ENCODE data around the gene TIMM13.

Gene TIMM13

DNA sequence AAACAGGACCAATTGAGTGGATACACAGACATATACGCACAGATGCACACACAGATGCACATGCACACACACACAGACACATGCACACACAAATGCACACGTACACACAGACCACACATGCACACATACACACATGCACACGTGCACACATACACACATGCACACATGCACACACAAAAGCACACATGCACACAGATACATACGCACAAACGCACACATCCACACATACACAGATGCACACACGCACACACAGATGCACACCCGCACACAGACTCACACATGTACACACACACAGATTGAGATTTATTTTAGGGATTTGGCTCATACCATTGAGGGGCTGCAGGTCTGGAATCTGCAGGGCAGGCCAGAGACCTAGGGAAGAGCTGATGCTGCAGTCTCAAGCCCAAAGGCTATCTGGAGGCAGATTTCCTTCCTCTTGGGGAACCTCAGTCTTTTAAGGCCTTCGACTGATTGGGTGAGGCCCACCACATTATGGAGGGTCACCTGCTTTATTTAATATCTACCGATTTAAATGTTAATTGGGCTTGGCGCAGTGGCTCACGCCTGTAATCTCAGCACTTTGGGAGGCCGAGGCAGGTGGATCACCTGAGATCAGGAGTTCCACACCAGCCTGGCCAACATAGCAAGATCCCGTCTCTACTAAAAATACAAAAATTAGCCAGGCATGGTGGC, 44.7 kb downstream of the TIMM13 start:
- Histone ChIP-seq H3K4me1 (ENCODE audit: control insufficient read depth, insufficient read depth, low read length) (no peaks in the 10 kb centered on the region), H3K9me3 (ENCODE audit: control insufficient read depth, low read length) (no peaks in the 10 kb centered on the region), H3K4me3 (ENCODE audit: insufficient read depth, low read depth, low read length) (no peak overlapping the region), H3K27me3 (ENCODE audit: control insufficient read depth, insufficient read depth, low read length, poor library complexity, severe bottlenecking) (no peaks in the 10 kb centered on the region), H3K27ac (ENCODE audit: insufficient read depth, low read depth, low read length, poor library complexity, severe bottlenecking) (no peak overlapping the region), H3K36me3 (ENCODE audit: control insufficient read depth, insufficient read depth, low read length) (no peaks in the 10 kb centered on the region)
- 89 to 91% methylated on average over 13 of the region's 13 CpGs for WGBS, 2 experiments

DNA sequence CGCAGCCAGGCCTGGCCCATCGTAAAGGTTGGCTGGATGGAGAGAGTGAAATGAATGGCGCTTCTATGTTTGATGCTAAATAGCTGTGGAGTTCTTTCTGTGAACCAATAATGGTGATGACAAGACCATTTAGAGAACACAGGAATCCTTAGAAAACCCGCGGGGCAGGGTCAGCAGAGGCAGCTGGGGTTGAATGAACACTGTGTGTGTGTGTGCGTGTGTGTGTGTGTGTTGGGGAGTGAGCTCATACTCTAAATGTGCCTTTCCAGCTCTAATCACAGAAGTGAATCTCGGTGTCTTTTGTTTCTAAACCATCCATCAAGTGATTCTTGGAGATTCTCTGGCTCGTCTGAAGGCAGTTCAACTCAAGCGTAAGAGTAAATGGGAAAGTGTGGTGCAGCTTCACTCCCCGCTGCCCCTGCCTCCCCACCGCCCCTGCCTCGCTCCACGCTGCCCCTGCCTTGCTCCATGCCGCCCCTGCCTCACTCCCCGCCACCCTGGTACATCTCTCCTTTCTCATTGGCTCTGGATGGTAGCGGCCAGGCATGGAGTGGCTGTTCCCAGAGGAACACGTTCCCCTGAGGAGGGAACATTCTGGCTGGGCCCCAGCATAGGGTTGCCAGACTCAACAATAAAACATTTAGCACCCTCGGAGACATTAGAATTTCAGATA, 46.1 kb downstream of the TIMM13 start:
- H3K36me3 ChIP-seq (ENCODE audit: control insufficient read depth, insufficient read depth, low read length), result no peaks in the 10 kb centered on the region
- WGBS, 2 experiments, result 61 to 74% methylated on average over 18 of the region's 18 CpGs
- no peaks in the 10 kb centered on the region for H3K9me3 ChIP-seq (ENCODE audit: control insufficient read depth, low read length)
- peak overlapping the region; percentile 38 for H3K27ac ChIP-seq (ENCODE audit: insufficient read depth, low read depth, low read length, poor library complexity, severe bottlenecking)
- H3K4me3 ChIP-seq (ENCODE audit: insufficient read depth, low read depth, low read length), result no peak overlapping the region
- H3K27me3 ChIP-seq (ENCODE audit: control insufficient read depth, insufficient read depth, low read length, poor library complexity, severe bottlenecking), result no peaks in the 10 kb centered on the region
- H3K4me1 ChIP-seq (ENCODE audit: control insufficient read depth, insufficient read depth, low read length), result no peaks in the 10 kb centered on the region

DNA sequence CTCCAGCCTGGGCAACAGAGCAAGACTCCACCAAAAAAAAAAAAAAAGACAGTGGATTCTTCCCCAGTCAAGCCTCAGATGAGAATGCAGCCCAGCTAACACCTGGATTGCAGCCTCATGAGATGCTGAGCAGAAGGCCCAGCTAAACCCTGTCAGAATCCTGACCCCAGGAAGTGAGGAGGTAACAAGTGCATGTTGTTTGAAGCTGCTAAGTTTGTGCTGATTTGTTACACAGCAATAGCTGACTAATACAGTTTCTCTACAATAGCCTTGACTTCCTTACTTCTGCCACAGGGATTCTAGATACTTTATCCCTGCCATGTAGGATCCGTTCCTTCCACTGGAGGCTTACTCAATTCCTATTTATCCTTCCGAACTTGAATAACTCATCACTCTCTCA, 46.8 kb downstream of the TIMM13 start:
- peak overlapping the region; percentile 20 for H3K27ac ChIP-seq (ENCODE audit: insufficient read depth, low read depth, low read length, poor library complexity, severe bottlenecking)
- H3K4me1 ChIP-seq (ENCODE audit: control insufficient read depth, insufficient read depth, low read length), result no peaks in the 10 kb centered on the region
- no peaks in the 10 kb centered on the region for H3K36me3 ChIP-seq (ENCODE audit: control insufficient read depth, insufficient read depth, low read length)
- H3K4me3 ChIP-seq (ENCODE audit: insufficient read depth, low read depth, low read length), result no peak overlapping the region
- no peaks in the 10 kb centered on the region for H3K27me3 ChIP-seq (ENCODE audit: control insufficient read depth, insufficient read depth, low read length, poor library complexity, severe bottlenecking)
- H3K9me3 ChIP-seq (ENCODE audit: control insufficient read depth, low read length), result no peaks in the 10 kb centered on the region
- 90 to 91% methylated on average over 2 of the region's 2 CpGs for WGBS, 2 experiments

DNA sequence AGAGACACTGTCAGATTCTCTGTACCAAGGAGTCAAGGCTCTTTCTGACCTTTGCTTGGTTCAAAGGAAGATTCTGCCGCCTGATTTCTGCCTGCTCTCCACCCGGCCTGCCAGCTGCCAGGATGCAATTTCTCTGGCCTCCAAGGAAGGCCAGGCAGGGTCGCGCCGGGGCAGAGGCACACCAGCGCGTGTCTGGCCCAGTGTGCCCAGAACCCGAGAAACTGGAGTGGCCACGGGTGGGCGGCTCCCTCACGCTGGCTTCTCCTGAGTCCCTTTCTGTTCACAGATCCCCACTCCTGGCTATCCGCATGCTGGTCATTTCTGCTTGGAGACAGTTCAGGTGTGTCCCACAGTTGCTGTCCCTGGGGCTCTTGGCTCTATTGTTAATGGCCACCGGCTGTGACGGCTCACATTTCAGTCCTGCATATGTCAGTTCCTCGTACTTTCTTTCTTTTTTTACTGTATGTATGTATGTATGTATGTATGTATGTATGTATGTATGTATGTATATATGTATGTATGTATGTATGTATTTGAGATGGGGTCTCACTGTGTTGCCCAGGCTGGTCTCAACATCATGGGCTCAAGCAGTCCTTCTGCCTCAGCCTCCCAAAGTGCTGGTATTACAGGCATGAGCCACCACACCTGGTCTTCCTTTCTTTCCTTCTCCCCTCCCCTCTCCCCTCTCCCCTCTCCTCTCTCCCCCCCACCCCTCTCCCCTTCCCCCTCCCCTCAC, 50.4 kb downstream of the TIMM13 start:
- H3K4me1 ChIP-seq (ENCODE audit: control insufficient read depth, insufficient read depth, low read length), result no peaks in the 10 kb centered on the region
- no peak overlapping the region for H3K27ac ChIP-seq (ENCODE audit: insufficient read depth, low read depth, low read length, poor library complexity, severe bottlenecking)
- no peak overlapping the region for H3K4me3 ChIP-seq (ENCODE audit: insufficient read depth, low read depth, low read length)
- no peaks in the 10 kb centered on the region for H3K27me3 ChIP-seq (ENCODE audit: control insufficient read depth, insufficient read depth, low read length, poor library complexity, severe bottlenecking)
- no peaks in the 10 kb centered on the region for H3K36me3 ChIP-seq (ENCODE audit: control insufficient read depth, insufficient read depth, low read length)
- WGBS, 2 experiments, result 80 to 87% methylated on average over 15 of the region's 15 CpGs
- no peaks in the 10 kb centered on the region for H3K9me3 ChIP-seq (ENCODE audit: control insufficient read depth, low read length)

Data from ectodermal cell (in vitro differentiated cells).